Measurements from ENCODE around the gene GSTA3.
"Not testable (repeated sequence)": the region's sequence is repeated elsewhere in the genome, so short reads cannot be mapped to it uniquely, and the experiment has no call there.

Gene GSTA3

GRCh38 chr6:52909531-52909930 is at the start of gene GSTA3:
Gene GSTA3 (minus strand): TSS chr6:52909698. CDS start chr6:52905834, 3,864 bp downstream.
- no peak for DNase-seq (ENCODE audit: low read depth)
- H3K4me3 ChIP-seq (ENCODE audit: low read depth, low read length) = no peak within 1 kb of the TSS
- no peak for TF ChIP-seq CTCF (IDR thresholded peaks at IDR 0.05; ENCODE audit: low read depth, low read length, missing control alignments)

DNA sequence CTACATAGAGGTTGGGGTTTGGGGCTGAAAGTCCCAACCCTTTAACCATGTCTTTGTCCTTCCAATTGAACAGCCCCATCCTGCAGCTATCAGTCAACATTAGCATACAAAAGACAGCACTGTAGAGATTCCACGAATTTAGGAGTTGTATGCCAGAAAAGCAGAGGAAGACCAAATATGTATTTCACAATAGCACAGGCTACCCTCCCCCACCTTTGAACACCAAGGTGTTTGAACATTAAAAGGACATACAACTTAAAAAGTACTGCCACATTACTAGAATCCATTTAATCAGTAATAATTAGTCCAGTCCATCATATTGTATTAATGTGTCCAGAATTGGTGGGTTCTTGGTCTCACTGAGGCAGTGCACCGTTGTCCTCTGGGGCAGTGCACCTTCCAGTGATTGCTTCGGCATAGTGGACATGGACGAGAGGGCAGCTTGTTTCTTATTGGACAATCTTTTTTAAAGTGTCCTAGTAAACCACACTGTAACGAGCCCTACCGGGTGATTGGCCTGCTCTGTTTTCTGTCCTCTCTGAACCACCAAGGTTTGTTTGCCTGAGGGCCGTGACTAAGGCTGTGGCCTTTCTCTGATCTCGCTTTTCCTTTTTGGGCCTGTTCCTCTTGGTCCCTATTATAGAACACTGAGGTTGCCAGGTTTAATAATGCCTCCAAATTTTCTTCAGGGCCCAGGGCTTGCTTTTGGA is 49.2 kb upstream of the GSTA3 start:
- no peak for DNase-seq (ENCODE audit: low read depth)
- no peak overlapping the region for H3K4me3 ChIP-seq (ENCODE audit: low read depth, low read length)
- TF ChIP-seq CTCF (IDR thresholded peaks at IDR 0.05; ENCODE audit: low read depth, low read length, missing control alignments) = no peak

DNA sequence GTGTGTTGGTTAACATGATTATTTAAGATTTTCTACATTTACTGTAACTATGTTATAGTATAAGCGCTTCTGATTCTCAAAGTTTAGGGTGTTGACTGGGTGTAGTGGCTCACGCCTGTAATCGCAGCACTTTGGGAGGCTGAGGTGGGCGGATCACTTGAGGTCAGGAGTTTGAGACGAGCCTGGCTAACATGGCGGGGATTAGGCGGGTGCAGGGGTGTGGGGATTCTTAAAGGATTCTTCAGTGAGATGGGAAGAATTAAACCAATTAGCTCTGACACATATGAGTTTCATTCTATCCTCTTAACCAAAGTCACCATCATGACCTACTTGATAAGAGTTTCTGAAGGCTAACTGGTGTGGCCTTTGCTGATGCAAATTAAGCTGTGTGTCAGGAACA is 46.4 kb upstream of the GSTA3 start:
- TF ChIP-seq CTCF (IDR thresholded peaks at IDR 0.05; ENCODE audit: low read depth, low read length, missing control alignments) = no peak
- DNase-seq (ENCODE audit: low read depth) = no peak
- no peak overlapping the region for H3K4me3 ChIP-seq (ENCODE audit: low read depth, low read length)

GRCh38 chr6:52953911-52954839 is 44.7 kb upstream of the GSTA3 start:
- no peak overlapping the region for H3K4me3 ChIP-seq (ENCODE audit: low read depth, low read length)
- no peak for TF ChIP-seq CTCF (IDR thresholded peaks at IDR 0.05; ENCODE audit: low read depth, low read length, missing control alignments)
- no peak for DNase-seq (ENCODE audit: low read depth)

DNA sequence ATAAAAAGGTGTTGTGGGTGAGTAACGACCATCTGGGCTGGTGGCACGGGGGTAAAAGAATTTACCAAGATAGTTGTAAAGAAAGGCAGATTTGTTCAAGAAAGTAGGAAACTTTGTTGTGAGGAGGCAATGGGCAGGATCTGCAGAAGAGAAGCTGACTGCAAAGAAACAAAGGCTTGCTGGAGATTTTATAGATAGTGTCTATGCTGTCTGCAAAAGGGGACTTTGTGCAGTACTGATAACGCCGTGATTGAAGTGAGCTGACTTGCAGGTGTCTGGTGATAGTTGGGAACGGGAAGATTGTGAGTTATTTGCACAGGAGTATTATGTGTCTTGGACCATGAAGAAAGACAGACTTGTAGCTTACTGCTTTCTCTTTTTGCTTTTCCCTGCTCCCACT is 36.8 kb upstream of the GSTA3 start:
- TF ChIP-seq CTCF (IDR thresholded peaks at IDR 0.05; ENCODE audit: low read depth, low read length, missing control alignments) = no peak
- DNase-seq (ENCODE audit: low read depth) = no peak
- no peak overlapping the region for H3K4me3 ChIP-seq (ENCODE audit: low read depth, low read length)

DNA sequence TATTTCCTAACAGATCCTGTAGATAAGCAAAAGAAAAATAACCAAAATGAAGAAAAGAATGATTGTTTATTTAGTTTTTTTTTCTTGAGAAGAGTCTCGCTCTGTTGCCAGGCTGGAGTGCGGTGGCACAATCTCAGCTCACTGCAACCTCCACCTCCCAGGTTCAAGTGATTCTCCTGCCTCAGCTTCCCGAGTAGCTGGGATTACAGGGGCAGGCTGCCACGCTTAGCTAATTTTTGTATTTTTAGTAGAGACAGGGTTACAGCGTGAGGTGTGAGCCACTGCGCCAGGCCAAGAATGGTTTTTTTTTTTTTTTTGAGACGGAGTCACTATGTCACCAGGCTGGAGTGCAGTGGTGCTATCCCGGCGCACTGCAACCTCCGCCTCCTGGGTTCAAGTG is 33.3 kb upstream of the GSTA3 start:
- DNase-seq (ENCODE audit: low read depth) = not testable (repeated sequence)

DNA sequence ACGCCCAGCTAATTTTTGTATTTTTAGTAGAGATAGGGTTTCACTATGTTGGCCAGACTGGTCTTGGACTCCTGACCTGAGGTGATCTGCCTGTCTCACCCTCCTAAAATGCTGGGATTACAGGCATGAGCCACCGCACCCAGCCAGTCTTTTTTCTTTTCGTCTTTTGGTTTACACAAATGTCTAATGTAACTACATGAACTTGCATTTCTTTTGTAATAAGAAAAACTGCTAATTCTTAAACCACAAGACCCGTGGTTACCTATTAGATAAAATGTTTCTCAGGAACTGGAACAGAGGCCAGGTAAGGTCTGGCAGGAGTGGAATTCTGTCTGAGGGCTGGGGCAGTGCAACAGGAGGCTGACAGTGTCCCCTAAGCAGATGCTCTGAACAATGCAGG is 32.7 kb upstream of the GSTA3 start:
- no peak for TF ChIP-seq CTCF (IDR thresholded peaks at IDR 0.05; ENCODE audit: low read depth, low read length, missing control alignments)
- no peak overlapping the region for H3K4me3 ChIP-seq (ENCODE audit: low read depth, low read length)
- DNase-seq (ENCODE audit: low read depth) = no peak

More for the DNA sequence above, 33.3 kb upstream of the GSTA3 start:
- not testable (repeated sequence) for H3K4me3 ChIP-seq (ENCODE audit: low read depth, low read length)

Data from GM12864 (cell line).